GM12878 (cell line): ENCODE measurements around the gene MAML3.

Experiments
- EZH2 ChIP-seq: IDR thresholded peaks from 2 replicates; pipeline ENCODE4 v1.6.1; 2012; ENCODE audit warnings: low read depth, mild to moderate bottlenecking, control low read depth, inconsistent platforms, low read length, borderline replicate concordance; ENCODE audit not compliant: control insufficient read depth
- RCOR1 ChIP-seq: conservative IDR thresholded peaks from 2 replicates; pipeline ENCODE4 v1.6.1; 2012; ENCODE audit warnings: low read depth, low read length, improper control_type of control experiment
- TF ChIP-seq, protein P1 (sequence below): fragments of 450-650 bp; conservative IDR thresholded peaks from 2 replicates; pipeline ENCODE4 v1.6.1; 2017; ENCODE audit warnings: mild to moderate bottlenecking, moderate library complexity
- TF ChIP-seq, protein P2 (sequence below), 3 experiments: IDR thresholded peaks in 2 of 3; conservative IDR thresholded peaks in 1 of 3; 2 replicates each; pipeline ENCODE4 v1.5.1; 2011; ENCODE audit warnings: low read depth in 3 of 3, low read length in 3 of 3, mild to moderate bottlenecking in 3 of 3, control low read depth in 2 of 3, moderate library complexity in 2 of 3, inconsistent platforms in 1 of 3, mixed read lengths in 1 of 3; ENCODE audit not compliant: control insufficient read depth in 2 of 3, insufficient read depth in 1 of 3; ENCODE audit errors: extremely low read depth in 1 of 3
- TF ChIP-seq, protein P3 (sequence below): fragments of 450-650 bp; IDR thresholded peaks from 2 replicates; pipeline ENCODE4 v1.6.1; 2017; ENCODE audit warnings: low read depth, mild to moderate bottlenecking, moderate library complexity

DNA sequence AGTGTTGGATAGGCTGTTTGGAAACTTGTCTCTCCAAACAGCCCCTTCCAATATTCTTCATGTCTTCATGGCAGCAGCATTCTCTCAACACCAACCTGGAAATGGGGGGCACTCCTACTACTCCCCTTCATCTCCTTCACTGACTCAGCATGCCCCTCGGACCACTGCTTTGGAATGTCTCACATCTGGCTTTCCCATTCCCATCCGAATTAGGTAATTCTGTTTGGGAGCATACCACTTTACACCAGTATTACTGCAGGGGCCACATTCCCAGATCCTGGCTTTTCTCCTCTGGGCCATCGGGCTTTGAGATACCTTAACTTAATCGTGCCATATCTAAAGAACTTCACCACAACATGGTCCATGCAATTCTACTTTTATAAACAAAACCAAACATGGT lies 100.8 kb downstream of the MAML3 start:
- TF ChIP-seq, protein P1, sequence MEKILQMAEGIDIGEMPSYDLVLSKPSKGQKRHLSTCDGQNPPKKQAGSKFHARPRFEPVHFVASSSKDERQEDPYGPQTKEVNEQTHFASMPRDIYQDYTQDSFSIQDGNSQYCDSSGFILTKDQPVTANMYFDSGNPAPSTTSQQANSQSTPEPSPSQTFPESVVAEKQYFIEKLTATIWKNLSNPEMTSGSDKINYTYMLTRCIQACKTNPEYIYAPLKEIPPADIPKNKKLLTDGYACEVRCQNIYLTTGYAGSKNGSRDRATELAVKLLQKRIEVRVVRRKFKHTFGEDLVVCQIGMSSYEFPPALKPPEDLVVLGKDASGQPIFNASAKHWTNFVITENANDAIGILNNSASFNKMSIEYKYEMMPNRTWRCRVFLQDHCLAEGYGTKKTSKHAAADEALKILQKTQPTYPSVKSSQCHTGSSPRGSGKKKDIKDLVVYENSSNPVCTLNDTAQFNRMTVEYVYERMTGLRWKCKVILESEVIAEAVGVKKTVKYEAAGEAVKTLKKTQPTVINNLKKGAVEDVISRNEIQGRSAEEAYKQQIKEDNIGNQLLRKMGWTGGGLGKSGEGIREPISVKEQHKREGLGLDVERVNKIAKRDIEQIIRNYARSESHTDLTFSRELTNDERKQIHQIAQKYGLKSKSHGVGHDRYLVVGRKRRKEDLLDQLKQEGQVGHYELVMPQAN = no peak
- TF ChIP-seq EZH2 = no peak
- TF ChIP-seq, protein P2, sequence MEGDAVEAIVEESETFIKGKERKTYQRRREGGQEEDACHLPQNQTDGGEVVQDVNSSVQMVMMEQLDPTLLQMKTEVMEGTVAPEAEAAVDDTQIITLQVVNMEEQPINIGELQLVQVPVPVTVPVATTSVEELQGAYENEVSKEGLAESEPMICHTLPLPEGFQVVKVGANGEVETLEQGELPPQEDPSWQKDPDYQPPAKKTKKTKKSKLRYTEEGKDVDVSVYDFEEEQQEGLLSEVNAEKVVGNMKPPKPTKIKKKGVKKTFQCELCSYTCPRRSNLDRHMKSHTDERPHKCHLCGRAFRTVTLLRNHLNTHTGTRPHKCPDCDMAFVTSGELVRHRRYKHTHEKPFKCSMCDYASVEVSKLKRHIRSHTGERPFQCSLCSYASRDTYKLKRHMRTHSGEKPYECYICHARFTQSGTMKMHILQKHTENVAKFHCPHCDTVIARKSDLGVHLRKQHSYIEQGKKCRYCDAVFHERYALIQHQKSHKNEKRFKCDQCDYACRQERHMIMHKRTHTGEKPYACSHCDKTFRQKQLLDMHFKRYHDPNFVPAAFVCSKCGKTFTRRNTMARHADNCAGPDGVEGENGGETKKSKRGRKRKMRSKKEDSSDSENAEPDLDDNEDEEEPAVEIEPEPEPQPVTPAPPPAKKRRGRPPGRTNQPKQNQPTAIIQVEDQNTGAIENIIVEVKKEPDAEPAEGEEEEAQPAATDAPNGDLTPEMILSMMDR (IDR thresholded peaks at IDR 0.05 in 2 of 3, conservative IDR thresholded peaks at IDR 0.05 in 1 of 3; ENCODE audit: control insufficient read depth in 2 of 3, extremely low read depth in 1 of 3, insufficient read depth in 1 of 3, low read depth in 3 of 3, low read length in 3 of 3) = no peak
- no peak for TF ChIP-seq RCOR1
- TF ChIP-seq, protein P3, sequence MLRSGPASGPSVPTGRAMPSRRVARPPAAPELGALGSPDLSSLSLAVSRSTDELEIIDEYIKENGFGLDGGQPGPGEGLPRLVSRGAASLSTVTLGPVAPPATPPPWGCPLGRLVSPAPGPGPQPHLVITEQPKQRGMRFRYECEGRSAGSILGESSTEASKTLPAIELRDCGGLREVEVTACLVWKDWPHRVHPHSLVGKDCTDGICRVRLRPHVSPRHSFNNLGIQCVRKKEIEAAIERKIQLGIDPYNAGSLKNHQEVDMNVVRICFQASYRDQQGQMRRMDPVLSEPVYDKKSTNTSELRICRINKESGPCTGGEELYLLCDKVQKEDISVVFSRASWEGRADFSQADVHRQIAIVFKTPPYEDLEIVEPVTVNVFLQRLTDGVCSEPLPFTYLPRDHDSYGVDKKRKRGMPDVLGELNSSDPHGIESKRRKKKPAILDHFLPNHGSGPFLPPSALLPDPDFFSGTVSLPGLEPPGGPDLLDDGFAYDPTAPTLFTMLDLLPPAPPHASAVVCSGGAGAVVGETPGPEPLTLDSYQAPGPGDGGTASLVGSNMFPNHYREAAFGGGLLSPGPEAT = no peak
